ENCODE data around the gene CFAP99.

The CFAP99 gene

GRCh38 chr4:2388429-2389182, 30.1 kb upstream of the CFAP99 start:
- no peak; the same call in 2 of the 3 replicates for ATAC-seq

GRCh38 chr4:2389691-2390090, 29.1 kb upstream of the CFAP99 start:
- TF ChIP-seq ARNTL (CRISPR knock-in tag; IDR thresholded peaks at IDR 0.05; ENCODE audit: borderline replicate concordance, low read depth) (no peak), ISL1 (CRISPR knock-in tag; IDR thresholded peaks at IDR 0.05) (no peak), CSDC2 (CRISPR knock-in tag; IDR thresholded peaks at IDR 0.05) (no peak), BACH2 (CRISPR knock-in tag; IDR thresholded peaks at IDR 0.05; ENCODE audit: borderline replicate concordance) (no peak), ZFP3 (CRISPR knock-in tag; IDR thresholded peaks at IDR 0.05) (no peak), ESRRG (CRISPR knock-in tag; IDR thresholded peaks at IDR 0.05) (no peak), PPARA (CRISPR knock-in tag; IDR thresholded peaks at IDR 0.05; ENCODE audit: borderline replicate concordance) (no peak), OSR1 (CRISPR knock-in tag; IDR thresholded peaks at IDR 0.05) (no peak), ZNF565 (CRISPR knock-in tag; conservative IDR thresholded peaks at IDR 0.05; ENCODE audit: low read depth) (no peak), ZNF8 (CRISPR knock-in tag; IDR thresholded peaks at IDR 0.05) (no peak), POU6F1 (CRISPR knock-in tag; IDR thresholded peaks at IDR 0.05; ENCODE audit: borderline replicate concordance, low read depth) (no peak)
- TF ChIP-seq, protein P1, sequence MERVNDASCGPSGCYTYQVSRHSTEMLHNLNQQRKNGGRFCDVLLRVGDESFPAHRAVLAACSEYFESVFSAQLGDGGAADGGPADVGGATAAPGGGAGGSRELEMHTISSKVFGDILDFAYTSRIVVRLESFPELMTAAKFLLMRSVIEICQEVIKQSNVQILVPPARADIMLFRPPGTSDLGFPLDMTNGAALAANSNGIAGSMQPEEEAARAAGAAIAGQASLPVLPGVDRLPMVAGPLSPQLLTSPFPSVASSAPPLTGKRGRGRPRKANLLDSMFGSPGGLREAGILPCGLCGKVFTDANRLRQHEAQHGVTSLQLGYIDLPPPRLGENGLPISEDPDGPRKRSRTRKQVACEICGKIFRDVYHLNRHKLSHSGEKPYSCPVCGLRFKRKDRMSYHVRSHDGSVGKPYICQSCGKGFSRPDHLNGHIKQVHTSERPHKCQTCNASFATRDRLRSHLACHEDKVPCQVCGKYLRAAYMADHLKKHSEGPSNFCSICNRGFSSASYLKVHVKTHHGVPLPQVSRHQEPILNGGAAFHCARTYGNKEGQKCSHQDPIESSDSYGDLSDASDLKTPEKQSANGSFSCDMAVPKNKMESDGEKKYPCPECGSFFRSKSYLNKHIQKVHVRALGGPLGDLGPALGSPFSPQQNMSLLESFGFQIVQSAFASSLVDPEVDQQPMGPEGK (CRISPR knock-in tag; IDR thresholded peaks at IDR 0.05; ENCODE audit: borderline replicate concordance): no peak
- ATAC-seq: no peak

More at GRCh38 chr4:2388429-2389182, 30.1 kb upstream of the CFAP99 start:
- TF ChIP-seq CSDC2 (CRISPR knock-in tag; IDR thresholded peaks at IDR 0.05) (no peak), ZFP30 (CRISPR knock-in tag; IDR thresholded peaks at IDR 0.05) (no peak), RARB (CRISPR knock-in tag; IDR thresholded peaks at IDR 0.05) (no peak), CREB5 (CRISPR knock-in tag; IDR thresholded peaks at IDR 0.05; ENCODE audit: low read depth) (no peak), ZNF70 (CRISPR knock-in tag; IDR thresholded peaks at IDR 0.05) (no peak), POU6F1 (CRISPR knock-in tag; IDR thresholded peaks at IDR 0.05; ENCODE audit: borderline replicate concordance, low read depth) (no peak), ZFP3 (CRISPR knock-in tag; IDR thresholded peaks at IDR 0.05) (no peak), SNAI2 (CRISPR knock-in tag; IDR thresholded peaks at IDR 0.05) (no peak), ESRRG (CRISPR knock-in tag; IDR thresholded peaks at IDR 0.05) (no peak), PPARA (CRISPR knock-in tag; IDR thresholded peaks at IDR 0.05; ENCODE audit: borderline replicate concordance) (no peak), ZC3H10 (CRISPR knock-in tag; IDR thresholded peaks at IDR 0.05) (no peak), ZNF8 (CRISPR knock-in tag; IDR thresholded peaks at IDR 0.05) (no peak), ARNTL (CRISPR knock-in tag; IDR thresholded peaks at IDR 0.05; ENCODE audit: borderline replicate concordance, low read depth) (no peak), ISL1 (CRISPR knock-in tag; IDR thresholded peaks at IDR 0.05) (no peak), BACH2 (CRISPR knock-in tag; IDR thresholded peaks at IDR 0.05; ENCODE audit: borderline replicate concordance) (no peak), TOX (CRISPR knock-in tag; IDR thresholded peaks at IDR 0.05; ENCODE audit: borderline replicate concordance) (no peak)
- TF ChIP-seq, protein P2, sequence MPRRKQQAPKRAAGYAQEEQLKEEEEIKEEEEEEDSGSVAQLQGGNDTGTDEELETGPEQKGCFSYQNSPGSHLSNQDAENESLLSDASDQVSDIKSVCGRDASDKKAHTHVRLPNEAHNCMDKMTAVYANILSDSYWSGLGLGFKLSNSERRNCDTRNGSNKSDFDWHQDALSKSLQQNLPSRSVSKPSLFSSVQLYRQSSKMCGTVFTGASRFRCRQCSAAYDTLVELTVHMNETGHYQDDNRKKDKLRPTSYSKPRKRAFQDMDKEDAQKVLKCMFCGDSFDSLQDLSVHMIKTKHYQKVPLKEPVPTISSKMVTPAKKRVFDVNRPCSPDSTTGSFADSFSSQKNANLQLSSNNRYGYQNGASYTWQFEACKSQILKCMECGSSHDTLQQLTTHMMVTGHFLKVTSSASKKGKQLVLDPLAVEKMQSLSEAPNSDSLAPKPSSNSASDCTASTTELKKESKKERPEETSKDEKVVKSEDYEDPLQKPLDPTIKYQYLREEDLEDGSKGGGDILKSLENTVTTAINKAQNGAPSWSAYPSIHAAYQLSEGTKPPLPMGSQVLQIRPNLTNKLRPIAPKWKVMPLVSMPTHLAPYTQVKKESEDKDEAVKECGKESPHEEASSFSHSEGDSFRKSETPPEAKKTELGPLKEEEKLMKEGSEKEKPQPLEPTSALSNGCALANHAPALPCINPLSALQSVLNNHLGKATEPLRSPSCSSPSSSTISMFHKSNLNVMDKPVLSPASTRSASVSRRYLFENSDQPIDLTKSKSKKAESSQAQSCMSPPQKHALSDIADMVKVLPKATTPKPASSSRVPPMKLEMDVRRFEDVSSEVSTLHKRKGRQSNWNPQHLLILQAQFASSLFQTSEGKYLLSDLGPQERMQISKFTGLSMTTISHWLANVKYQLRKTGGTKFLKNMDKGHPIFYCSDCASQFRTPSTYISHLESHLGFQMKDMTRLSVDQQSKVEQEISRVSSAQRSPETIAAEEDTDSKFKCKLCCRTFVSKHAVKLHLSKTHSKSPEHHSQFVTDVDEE (CRISPR knock-in tag; IDR thresholded peaks at IDR 0.05): no peak
- TF ChIP-seq, protein P3, sequence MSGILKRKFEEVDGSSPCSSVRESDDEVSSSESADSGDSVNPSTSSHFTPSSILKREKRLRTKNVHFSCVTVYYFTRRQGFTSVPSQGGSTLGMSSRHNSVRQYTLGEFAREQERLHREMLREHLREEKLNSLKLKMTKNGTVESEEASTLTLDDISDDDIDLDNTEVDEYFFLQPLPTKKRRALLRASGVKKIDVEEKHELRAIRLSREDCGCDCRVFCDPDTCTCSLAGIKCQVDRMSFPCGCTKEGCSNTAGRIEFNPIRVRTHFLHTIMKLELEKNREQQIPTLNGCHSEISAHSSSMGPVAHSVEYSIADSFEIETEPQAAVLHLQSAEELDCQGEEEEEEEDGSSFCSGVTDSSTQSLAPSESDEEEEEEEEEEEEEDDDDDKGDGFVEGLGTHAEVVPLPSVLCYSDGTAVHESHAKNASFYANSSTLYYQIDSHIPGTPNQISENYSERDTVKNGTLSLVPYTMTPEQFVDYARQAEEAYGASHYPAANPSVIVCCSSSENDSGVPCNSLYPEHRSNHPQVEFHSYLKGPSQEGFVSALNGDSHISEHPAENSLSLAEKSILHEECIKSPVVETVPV (CRISPR knock-in tag; IDR thresholded peaks at IDR 0.05): no peak
- TF ChIP-seq, protein P1 (CRISPR knock-in tag; IDR thresholded peaks at IDR 0.05; ENCODE audit: borderline replicate concordance): no peak

Data from SK-N-SH treated with all-trans-retinoic acid at 6 μM for 48 hours (cell line).